H1 (cell line): ENCODE measurements around the gene LY6G5C. TPM values are rescaled to one million over a fixed set of nuclear protein-coding genes. Genes with fewer than 3 reads are reported as not detected.

Experiments used
- CTCF ChIA-PET: fragments of 300-600 bp; sonication (Branson Sonifier 250); formaldehyde crosslinking; loops from one replicate; lab custom pipeline; 2021; ENCODE audit not compliant: partially characterized antibody; lab: Charles Lee
- POLR2A ChIA-PET: fragments of 300-600 bp; sonication (Branson Sonifier 250); formaldehyde crosslinking; loops from one replicate; lab custom pipeline; 2021; ENCODE audit warnings: inconsistent platforms; ENCODE audit not compliant: partially characterized antibody; lab: Charles Lee
- DNase-seq, 2 experiments: peaks; one replicate each; pipeline versions ENCODE4 v3.0.0 to v3.0.0-alpha.2; 2010 to 2022; ENCODE audit warnings: low spot score in 2 of 2, low read depth in 1 of 2, mixed read lengths in 1 of 2
- FAIRE-seq: peaks from 2 replicates; lab custom pipeline; 2011; peaks lifted over from hg19 to GRCh38; lab: Jason Lieb, UNC
- H2AFZ ChIP-seq: 2 replicates; pipeline ENCODE4 v1.8.1; 2012; ENCODE audit warnings: low read length, inconsistent platforms
- H2AK5ac ChIP-seq: 2 replicates; pipeline ENCODE4 v1.6.1; 2013; ENCODE audit warnings: low read depth, low read length
- H2BK120ac ChIP-seq: replicated peaks from 2 replicates; pipeline ENCODE3; 2013; ENCODE audit warnings: low read depth, low read length, inconsistent platforms
- H2BK12ac ChIP-seq: 2 replicates; pipeline ENCODE4 v1.6.1; 2013; ENCODE audit warnings: low read depth, low read length
- H2BK15ac ChIP-seq: 2 replicates; pipeline ENCODE4 v1.6.1; 2013; ENCODE audit warnings: low read length
- H2BK20ac ChIP-seq: 2 replicates; pipeline ENCODE4 v1.6.1; 2013; ENCODE audit warnings: low read length
- H2BK5ac ChIP-seq: 2 replicates; pipeline ENCODE4 v1.6.1; 2013; ENCODE audit warnings: low read depth, low read length
- H3K14ac ChIP-seq: 2 replicates; pipeline ENCODE4 v1.6.1; 2013; ENCODE audit warnings: inconsistent platforms; ENCODE audit not compliant: insufficient read length
- H3K18ac ChIP-seq: 2 replicates; pipeline ENCODE4 v1.6.1; 2013; ENCODE audit warnings: low read length; ENCODE audit errors: extremely low read depth
- H3K23ac ChIP-seq: 2 replicates; pipeline ENCODE4 v1.6.1; 2013; ENCODE audit warnings: inconsistent platforms; ENCODE audit not compliant: insufficient read length
- H3K23me2 ChIP-seq: 2 replicates; pipeline ENCODE4 v1.6.1; 2013; ENCODE audit warnings: low read depth, low read length
- H3K27ac ChIP-seq: 2 replicates; pipeline ENCODE4 v1.6.1; 2011; ENCODE audit warnings: low read depth, low read length, inconsistent platforms
- H3K27me3 ChIP-seq, 4 experiments: replicated peaks in 1 of 4; 1 replicate in 1 of 4; 2 replicates in 3 of 4; pipeline versions ENCODE4 v1.6.1 to v1.8.1; 2011 to 2013; ENCODE audit warnings: low read length in 3 of 4, mild to moderate bottlenecking in 3 of 4, inconsistent platforms in 2 of 4, mixed read lengths in 2 of 4, moderate library complexity in 1 of 4; ENCODE audit not compliant: control insufficient read depth in 3 of 4, insufficient read depth in 3 of 4; ENCODE audit errors: extremely low read depth in 1 of 4
- H3K36me3 ChIP-seq, 4 experiments: 2 replicates each; pipeline versions ENCODE4 v1.6.1 to v1.8.1; 2011 to 2013; ENCODE audit warnings: mild to moderate bottlenecking in 4 of 4, low read length in 3 of 4, moderate library complexity in 2 of 4, control low read depth in 1 of 4, inconsistent platforms in 1 of 4; ENCODE audit not compliant: insufficient read depth in 4 of 4, control insufficient read depth in 2 of 4
- H3K4ac ChIP-seq: replicated peaks from 2 replicates; pipeline ENCODE3; 2013; ENCODE audit warnings: low read length, low read depth, mixed read lengths, inconsistent platforms; ENCODE audit not compliant: insufficient read length
- H3K4me1 ChIP-seq, 4 experiments: replicated peaks in 1 of 4; 1 replicate in 1 of 4; 2 replicates in 3 of 4; pipeline versions ENCODE4 v1.6.1 to v1.8.1; 2011 to 2013; ENCODE audit warnings: low read length in 3 of 4, inconsistent platforms in 2 of 4, mixed read lengths in 1 of 4; ENCODE audit not compliant: insufficient read depth in 4 of 4, control insufficient read depth in 3 of 4
- H3K4me2 ChIP-seq, 2 experiments: 2 replicates each; pipeline versions ENCODE4 v1.6.1 to v1.8.1; 2011 to 2013; ENCODE audit warnings: low read depth in 2 of 2, low read length in 2 of 2, control low read depth in 1 of 2, inconsistent platforms in 1 of 2, mild to moderate bottlenecking in 1 of 2; ENCODE audit not compliant: insufficient read depth in 1 of 2
- H3K4me3 ChIP-seq, 4 experiments: fragments of 200-600, 300-600 bp in 1 of 4; sonication (generic), shearing (Covaris generic), sonication (Bioruptor Twin) in 1 of 4; 2 replicates each; pipeline versions ENCODE4 v1.5.1 to v1.8.1; 2011 to 2016; ENCODE audit warnings: low read length in 4 of 4, low read depth in 3 of 4, control low read depth in 2 of 4, inconsistent platforms in 2 of 4, mild to moderate bottlenecking in 2 of 4, mixed read lengths in 1 of 4, moderate library complexity in 1 of 4; ENCODE audit not compliant: insufficient read depth in 2 of 4; ENCODE audit errors: extremely low read depth in 1 of 4
- H3K56ac ChIP-seq: replicated peaks from 2 replicates; pipeline ENCODE3; 2013; ENCODE audit warnings: low read depth, mild to moderate bottlenecking, mixed read lengths, low read length, inconsistent platforms; ENCODE audit not compliant: insufficient read length
- H3K79me1 ChIP-seq: 2 replicates; pipeline ENCODE4 v1.6.1; 2013; ENCODE audit warnings: low read depth, low read length, control low read depth
- H3K79me2 ChIP-seq, 2 experiments: 2 replicates each; pipeline versions ENCODE4 v1.6.1 to v1.8.1; 2012 to 2013; ENCODE audit warnings: low read length in 2 of 2, mild to moderate bottlenecking in 2 of 2, inconsistent platforms in 1 of 2; ENCODE audit not compliant: insufficient read depth in 2 of 2, control insufficient read depth in 1 of 2
- H3K9ac ChIP-seq, 4 experiments: replicated peaks in 1 of 4; 1 replicate in 1 of 4; 2 replicates in 3 of 4; pipeline versions ENCODE4 v1.6.1 to v1.8.1; 2011 to 2013; ENCODE audit warnings: low read depth in 3 of 4, low read length in 3 of 4, control low read depth in 2 of 4, mild to moderate bottlenecking in 2 of 4, moderate library complexity in 2 of 4, inconsistent platforms in 1 of 4; ENCODE audit errors: extremely low read depth in 1 of 4
- H3K9me3 ChIP-seq, 2 experiments: 2 replicates each; pipeline versions ENCODE4 v1.6.1 to v1.8.1; 2012 to 2013; ENCODE audit warnings: mild to moderate bottlenecking in 2 of 2, moderate library complexity in 2 of 2, control low read depth in 1 of 2, inconsistent platforms in 1 of 2, low read depth in 1 of 2, low read length in 1 of 2, mixed read lengths in 1 of 2; ENCODE audit not compliant: insufficient read depth in 2 of 2
- H4K20me1 ChIP-seq, 2 experiments: replicated peaks in 1 of 2; 2 replicates each; pipeline versions ENCODE3 to v1.8.1; 2011 to 2013; ENCODE audit warnings: inconsistent platforms in 2 of 2, low read length in 2 of 2, mild to moderate bottlenecking in 1 of 2; ENCODE audit not compliant: insufficient read depth in 2 of 2, control insufficient read depth in 1 of 2
- H4K5ac ChIP-seq: 2 replicates; pipeline ENCODE4 v1.6.1; 2013; ENCODE audit warnings: low read length, low read depth, mixed read lengths, inconsistent platforms; ENCODE audit not compliant: insufficient read length
- H4K8ac ChIP-seq: 2 replicates; pipeline ENCODE4 v1.8.0; 2013; ENCODE audit warnings: mild to moderate bottlenecking, moderate library complexity, low read length, inconsistent platforms; ENCODE audit not compliant: insufficient read depth; ENCODE audit errors: extremely low read depth
- H4K91ac ChIP-seq: replicated peaks from 2 replicates; pipeline ENCODE3; 2013; ENCODE audit warnings: low read length, mixed read lengths, inconsistent platforms; ENCODE audit not compliant: insufficient read length
- BACH1 ChIP-seq: IDR thresholded peaks from 2 replicates; pipeline ENCODE4 v1.6.1; 2012; ENCODE audit warnings: low read length, improper control_type of control experiment
- E2F6 ChIP-seq: IDR thresholded peaks from 2 replicates; pipeline ENCODE4 v1.6.1; 2012; ENCODE audit warnings: inconsistent platforms
- KDM1A ChIP-seq: fragments of 200-600, 300-600 bp; sonication (generic); IDR thresholded peaks from 2 replicates; pipeline ENCODE4 v1.7.1; 2016; ENCODE audit warnings: mild to moderate bottlenecking, low read length, borderline replicate concordance
- ZNF274 ChIP-seq: IDR thresholded peaks from 2 replicates; pipeline ENCODE4 v1.7.0; 2012; ENCODE audit warnings: low read length, borderline replicate concordance; ENCODE audit errors: extremely low read depth
- WGBS, 2 experiments: shearing (Covaris generic) in 1 of 2; methylation state at CpG; one replicate each; pipeline versions ENCODE4 v1.1.6 to v1.1.7; 2013 to 2015; ENCODE audit warnings: low lambda C conversion rate in 2 of 2, mixed read lengths in 2 of 2, inconsistent platforms in 1 of 2, low coverage in 1 of 2, missing lambda C conversion rate in 1 of 2; ENCODE audit not compliant: insufficient replicate concordance in 2 of 2, insufficient coverage in 1 of 2, insufficient read length in 1 of 2; ENCODE audit errors: extremely low coverage in 1 of 2, missing lambda C conversion rate in 1 of 2; 5-methylcytosine and 5-hydroxymethylcytosine counted together
- polyA plus RNA-seq, 7 experiments: library from polyadenylated mRNA; depleted of rRNA in 3 of 7; stranded (reverse) in 5 of 7; unstranded in 2 of 7; fragments of >200 nt in 5 of 7; fragments of 200-250 nt in 2 of 7; gene quantifications; 1 replicate in 5 of 7; 2 replicates in 1 of 7; 4 replicates in 1 of 7; pipeline versions ENCODE4 v1.2.1 to v1.2.3, GENCODE V29; 2011 to 2013; ENCODE audit warnings: missing spikeins in 2 of 7, mixed read lengths in 2 of 7
- total RNA-seq: library from RNA; stranded (reverse); fragmentation: NEBNext Ultra II Directional; extraction: Animal tissue kit (Norgen Biotek cat#: 25700); gene quantifications from 2 replicates; pipeline ENCODE4 v1.2.1, GENCODE V29; 2021

Gene LY6G5C
- total and polyA plus RNA-seq, 2 of the 8 experiments (the other 6 are each of a cell fraction or from before 2014, with no cell fraction given): 1.1 to 1.8 TPM

GRCh38 chr6:31707701-31708100 lies 26.8 kb upstream of the LY6G5C start:
- Histone ChIP-seq H3K9me3 (no peaks in the 10 kb centered on the region), H2BK20ac (no peak overlapping the region), H3K56ac (no peak overlapping the region), H3K9ac (no peak overlapping the region), H2AFZ (no peak overlapping the region), H2BK15ac (no peak overlapping the region), H3K18ac (no peak overlapping the region), H4K91ac (no peak overlapping the region), H3K23me2 (peaks cover 5% of the 10 kb centered on the region; the same call in 1 of the 2 replicates), H3K23ac (no peak overlapping the region), H3K14ac (no peak overlapping the region), H3K4me3 (no peak overlapping the region), H2BK12ac (no peak overlapping the region), H3K79me1 (no peaks in the 10 kb centered on the region), H3K79me2 (no peaks in the 10 kb centered on the region), H4K5ac (no peak overlapping the region), H3K4me1 (peaks cover 0 to 4% (median 0%) of the 10 kb centered on the region in 4 experiments; a peak in 1 of 7 replicates), H3K27me3 (no peaks in the 10 kb centered on the region), H3K27ac (no peak overlapping the region), H2BK120ac (no peak overlapping the region), H3K4ac (no peak overlapping the region), H2AK5ac (no peak overlapping the region), H3K36me3 (no peaks in the 10 kb centered on the region), H4K8ac (no peak overlapping the region), H4K20me1 (no peaks in the 10 kb centered on the region), H2BK5ac (no peak overlapping the region), H3K4me2 (no peak overlapping the region)
- POLR2A ChIA-PET: no interaction called here
- TF ChIP-seq E2F6: no peak
- no peak for TF ChIP-seq KDM1A
- no peak for TF ChIP-seq BACH1
- no peak for TF ChIP-seq ZNF274
- 89% methylated on average over 10 of the region's 10 CpGs; no CpG with 5 or more reads in 1 of the 2 experiments for WGBS, 2 experiments
- FAIRE-seq (no peak), DNase-seq (no peak)
- CTCF ChIA-PET: interaction anchor here (1.6 kb wide), 1 partner anchor 8 kb away, joined by 6 read pairs; the partner anchor contains the start of gene LY6G6D
